CD4-positive, alpha-beta T cell (primary cell): ENCODE measurements around the gene CD226. TPM values are rescaled to one million over a fixed set of nuclear protein-coding genes. Genes with fewer than 3 reads are reported as not detected.
A peak's percentile ranks its signal among the peaks of the same experiment; 100 is the strongest.
"Not testable (repeated sequence)": the region's sequence is repeated elsewhere in the genome, so short reads cannot be mapped to it uniquely, and the experiment has no call there.

ENCODE experiments used
- ATAC-seq: fragments of 200-7000 bp; cut with Tn5 transposase; one replicate; pipeline ENCODE4 v1.10.0; 2022; ENCODE audit warnings: mild to moderate bottlenecking; ENCODE audit not compliant: poor library complexity
- CTCF ChIA-PET: fragments of 350-600 bp; sonication (Branson Sonifier 250); formaldehyde crosslinking; loops from one replicate; lab custom pipeline; 2021; ENCODE audit warnings: antibody characterized with exemption, inconsistent platforms; lab: Charles Lee
- POLR2A ChIA-PET: fragments of 350-600 bp; sonication (Branson Sonifier 250); formaldehyde crosslinking; loops from one replicate; lab custom pipeline; 2021; ENCODE audit warnings: antibody characterized with exemption, inconsistent platforms; lab: Charles Lee
- DNase-seq, 14 experiments: peaks; one replicate each; pipeline ENCODE4 v3.0.0-alpha.2; 2013 to 2020; ENCODE audit warnings: mixed read lengths in 2 of 14
- H3K27ac ChIP-seq, 2 donors: one replicate each; pipeline versions ENCODE4 v1.5.1 to v1.7.0; 2013; ENCODE audit warnings: low read length in 2 of 2, low read depth in 1 of 2, mild to moderate bottlenecking in 1 of 2
- H3K27me3 ChIP-seq, 2 experiments: 1 replicate in 1 of 2; 2 replicates in 1 of 2; pipeline versions ENCODE4 v1.6.1 to v1.7.0; 2013; ENCODE audit warnings: low read length in 2 of 2, control low read depth in 1 of 2, mild to moderate bottlenecking in 1 of 2, moderate library complexity in 1 of 2; ENCODE audit not compliant: insufficient read depth in 2 of 2, control insufficient read depth in 1 of 2
- H3K36me3 ChIP-seq: one replicate; pipeline ENCODE4 v1.6.1; 2013; ENCODE audit warnings: low read length, control low read depth; ENCODE audit not compliant: insufficient read depth
- H3K4me1 ChIP-seq: one replicate; pipeline ENCODE4 v1.6.1; 2013; ENCODE audit warnings: low read length, control low read depth; ENCODE audit not compliant: insufficient read depth
- H3K4me3 ChIP-seq: one replicate; pipeline ENCODE4 v1.5.1; 2013; ENCODE audit warnings: mild to moderate bottlenecking, low read length, moderate library complexity
- H3K9me3 ChIP-seq, 2 experiments: 1 replicate in 1 of 2; 2 replicates in 1 of 2; pipeline versions ENCODE4 v1.6.1 to v1.7.0; 2013; ENCODE audit warnings: low read length in 2 of 2, mild to moderate bottlenecking in 2 of 2, control low read depth in 1 of 2, moderate library complexity in 1 of 2; ENCODE audit not compliant: control insufficient read depth in 1 of 2, insufficient read depth in 1 of 2
- H3K27ac Mint-ChIP-seq: one replicate; pipeline ENCODE4 v1.8.0; 2020; ENCODE audit warnings: mixed read lengths
- H3K27me3 Mint-ChIP-seq: one replicate; pipeline ENCODE4 v1.8.0; 2021; ENCODE audit warnings: mixed read lengths
- H3K36me3 Mint-ChIP-seq: one replicate; pipeline ENCODE4 v1.8.0; 2021; ENCODE audit warnings: low read depth, mixed read lengths
- H3K4me1 Mint-ChIP-seq: one replicate; pipeline ENCODE4 v1.8.0; 2021; ENCODE audit warnings: low read depth, mixed read lengths
- H3K4me3 Mint-ChIP-seq: one replicate; pipeline ENCODE4 v1.8.0; 2020; ENCODE audit warnings: mild to moderate bottlenecking, mixed read lengths
- H3K9me3 Mint-ChIP-seq: one replicate; pipeline ENCODE4 v1.8.0; 2020; ENCODE audit warnings: mixed read lengths
- CTCF ChIP-seq: fragments of 200-600 bp; IDR thresholded peaks from one replicate; pipeline ENCODE4 v1.8.0; 2022; ENCODE audit warnings: antibody characterized with exemption, mild to moderate bottlenecking
- intact Hi-C, 2 experiments: fragments of 100-400 bp; cut with DNase I in 1 of 2; cut with micrococcal nuclease in 1 of 2; formaldehyde crosslinking; loops; one replicate each; pipeline versions ENCODE4 v1.15.1 to v1.9.0; 2023 to 2025; cut with DNase I, micrococcal nuclease
- total RNA-seq, 174 experiments: library from RNA in 2 of 174; stranded (reverse) in 2 of 174; gene quantifications; one replicate each; pipeline ENCODE4 v1.2.3 and lab custom pipeline; 2021 to 2026

The CD226 gene
- total RNA-seq, 2 experiments from 2014 or later: 74.0 to 74.8 TPM

GRCh38 chr18:69943021-69943420 lies 4.7 kb downstream of the CD226 start:
- Mint-ChIP-seq H3K4me3 (peak overlapping the region; percentile 62), H3K4me1 (no peaks in the 10 kb centered on the region), H3K36me3 (peaks cover 98% of the 10 kb centered on the region), H3K27me3 (no peaks in the 10 kb centered on the region), H3K27ac (no peak overlapping the region), H3K9me3 (peaks cover 10% of the 10 kb centered on the region)
- Histone ChIP-seq H3K36me3 (peaks cover 37% of the 10 kb centered on the region), H3K4me3 (peak overlapping the region; percentile 18), H3K27me3 (no peaks in the 10 kb centered on the region), H3K4me1 (peaks cover 65% of the 10 kb centered on the region), H3K9me3 (peaks cover 0 to 6% of the 10 kb centered on the region in 2 experiments), H3K27ac (peak overlapping the region in 1 of 2 donors; percentile 4)
- no peak for ATAC-seq
- TF ChIP-seq CTCF: no peak
- ChIA-PET CTCF (interaction anchor here (1.2 kb wide), 1 partner anchor 44 kb away, joined by 3 read pairs; no protein-coding TSS in a partner anchor), POLR2A (interaction anchor here (2.9 kb wide), 1 partner anchor 14 kb away, joined by 23 read pairs; no protein-coding TSS in a partner anchor)
- DNase-seq: peak in 2 of 14 experiments; percentile 39 to 40
- intact Hi-C loops: loop anchor here in 1 of 2 experiments (5.0 kb wide), 1 partner anchor 41 kb away; no protein-coding TSS in a partner anchor

GRCh38 chr18:69941183-69941582 lies 6.5 kb downstream of the CD226 start:
- intact Hi-C loops: loop anchor here in 1 of 2 experiments (5.0 kb wide), 1 partner anchor 39 kb away; no protein-coding TSS in a partner anchor
- no peaks in the 10 kb centered on the region for H3K27me3 Mint-ChIP-seq
- no peak for TF ChIP-seq CTCF
- ATAC-seq (no peak), DNase-seq (no peak)
- Histone ChIP-seq H3K36me3 (peaks cover 40% of the 10 kb centered on the region), H3K9me3 (peaks cover 0 to 6% of the 10 kb centered on the region in 2 experiments), H3K27me3 (no peaks in the 10 kb centered on the region), H3K4me3 (no peak overlapping the region), H3K4me1 (peaks cover 60% of the 10 kb centered on the region), H3K27ac (no peak overlapping the region)
- POLR2A ChIA-PET: interaction anchor here (1.1 kb wide), 1 partner anchor 16 kb away, joined by 9 read pairs; no protein-coding TSS in a partner anchor
- H3K4me3 Mint-ChIP-seq: no peak overlapping the region
- H3K36me3 Mint-ChIP-seq: peaks cover 89% of the 10 kb centered on the region
- no peak overlapping the region for H3K27ac Mint-ChIP-seq
- CTCF ChIA-PET: no interaction called here
- H3K9me3 Mint-ChIP-seq: peaks cover 10% of the 10 kb centered on the region
- no peaks in the 10 kb centered on the region for H3K4me1 Mint-ChIP-seq

- H3K4me1 Mint-ChIP-seq, ATAC-seq, H3K27me3 ChIP-seq, H3K9me3 ChIP-seq, H3K27ac ChIP-seq, H3K27ac Mint-ChIP-seq, H3K27me3 Mint-ChIP-seq, H3K9me3 Mint-ChIP-seq, H3K4me3 ChIP-seq, CTCF ChIA-PET: not testable (repeated sequence)
- peaks cover 63% of the 10 kb centered on the region for H3K4me1 ChIP-seq
- peak in 2 of 14 experiments; percentile 42 to 47 for DNase-seq
- H3K36me3 ChIP-seq: peaks cover 33% of the 10 kb centered on the region
- peak overlapping the region; percentile 7 for H3K4me3 Mint-ChIP-seq
- intact Hi-C loops: loop anchor here in 1 of 2 experiments (2.0 to 5.0 kb wide), 2 partner anchors 17 to 38 kb away; no protein-coding TSS in a partner anchor
- POLR2A ChIA-PET: interaction anchor here (6.5 kb wide), 1 partner anchor 16 kb away, joined by 100 read pairs; no protein-coding TSS in a partner anchor
- peaks cover 76% of the 10 kb centered on the region for H3K36me3 Mint-ChIP-seq
These were observed 7.9 kb downstream of the CD226 start for GRCh38 chr18:69939812-69940211.
